ENCODE data around the gene RALGPS1.

The RALGPS1 gene

GRCh38 chr9:127030814-127031740 lies 116.5 kb downstream of the RALGPS1 start:
- H3K27ac ChIP-seq (ENCODE audit: insufficient read depth, low read depth, low read length, poor library complexity, severe bottlenecking), result no peak overlapping the region
- no peak overlapping the region for H3K4me3 ChIP-seq (ENCODE audit: insufficient read depth, low read depth, low read length)
- H3K36me3 ChIP-seq (ENCODE audit: control insufficient read depth, insufficient read depth, low read length), result no peaks in the 10 kb centered on the region
- H3K9me3 ChIP-seq (ENCODE audit: control insufficient read depth, low read length), result no peaks in the 10 kb centered on the region
- peaks cover 7% of the 10 kb centered on the region for H3K4me1 ChIP-seq (ENCODE audit: control insufficient read depth, insufficient read depth, low read length)
- 93 to 94% methylated on average over 9 of the region's 9 CpGs for WGBS, 2 experiments
- H3K27me3 ChIP-seq (ENCODE audit: control insufficient read depth, insufficient read depth, low read length, poor library complexity, severe bottlenecking), result no peaks in the 10 kb centered on the region

GRCh38 chr9:127032256-127032655 lies 117.7 kb downstream of the RALGPS1 start:
- H3K36me3 ChIP-seq (ENCODE audit: control insufficient read depth, insufficient read depth, low read length), result no peaks in the 10 kb centered on the region
- H3K9me3 ChIP-seq (ENCODE audit: control insufficient read depth, low read length), result no peaks in the 10 kb centered on the region
- no peak overlapping the region for H3K27ac ChIP-seq (ENCODE audit: insufficient read depth, low read depth, low read length, poor library complexity, severe bottlenecking)
- H3K4me3 ChIP-seq (ENCODE audit: insufficient read depth, low read depth, low read length), result no peak overlapping the region
- peaks cover 7% of the 10 kb centered on the region for H3K4me1 ChIP-seq (ENCODE audit: control insufficient read depth, insufficient read depth, low read length)
- WGBS, 2 experiments, result 95 to 96% methylated on average over 4 of the region's 4 CpGs
- H3K27me3 ChIP-seq (ENCODE audit: control insufficient read depth, insufficient read depth, low read length, poor library complexity, severe bottlenecking), result no peaks in the 10 kb centered on the region

- H3K27ac ChIP-seq (ENCODE audit: insufficient read depth, low read depth, low read length, poor library complexity, severe bottlenecking), result no peak overlapping the region
- 86 to 89% methylated on average over 3 of the region's 3 CpGs for WGBS, 2 experiments
- no peak overlapping the region for H3K4me3 ChIP-seq (ENCODE audit: insufficient read depth, low read depth, low read length)
- peaks cover 7% of the 10 kb centered on the region for H3K4me1 ChIP-seq (ENCODE audit: control insufficient read depth, insufficient read depth, low read length)
- H3K27me3 ChIP-seq (ENCODE audit: control insufficient read depth, insufficient read depth, low read length, poor library complexity, severe bottlenecking), result no peaks in the 10 kb centered on the region
- no peaks in the 10 kb centered on the region for H3K36me3 ChIP-seq (ENCODE audit: control insufficient read depth, insufficient read depth, low read length)
- H3K9me3 ChIP-seq (ENCODE audit: control insufficient read depth, low read length), result no peaks in the 10 kb centered on the region
These were observed 118.5 kb downstream of the RALGPS1 start for GRCh38 chr9:127033061-127033460.

GRCh38 chr9:127033789-127034188 lies 119.2 kb downstream of the RALGPS1 start:
- no peak overlapping the region for H3K4me3 ChIP-seq (ENCODE audit: insufficient read depth, low read depth, low read length)
- H3K4me1 ChIP-seq (ENCODE audit: control insufficient read depth, insufficient read depth, low read length), result peaks cover 7% of the 10 kb centered on the region
- H3K36me3 ChIP-seq (ENCODE audit: control insufficient read depth, insufficient read depth, low read length), result no peaks in the 10 kb centered on the region
- H3K27ac ChIP-seq (ENCODE audit: insufficient read depth, low read depth, low read length, poor library complexity, severe bottlenecking), result no peak overlapping the region
- no peaks in the 10 kb centered on the region for H3K27me3 ChIP-seq (ENCODE audit: control insufficient read depth, insufficient read depth, low read length, poor library complexity, severe bottlenecking)
- H3K9me3 ChIP-seq (ENCODE audit: control insufficient read depth, low read length), result no peaks in the 10 kb centered on the region

- Histone ChIP-seq H3K4me3 (ENCODE audit: insufficient read depth, low read depth, low read length) (no peak overlapping the region), H3K4me1 (ENCODE audit: control insufficient read depth, insufficient read depth, low read length) (peaks cover 7% of the 10 kb centered on the region), H3K27ac (ENCODE audit: insufficient read depth, low read depth, low read length, poor library complexity, severe bottlenecking) (no peak overlapping the region), H3K36me3 (ENCODE audit: control insufficient read depth, insufficient read depth, low read length) (no peaks in the 10 kb centered on the region), H3K9me3 (ENCODE audit: control insufficient read depth, low read length) (no peaks in the 10 kb centered on the region), H3K27me3 (ENCODE audit: control insufficient read depth, insufficient read depth, low read length, poor library complexity, severe bottlenecking) (no peaks in the 10 kb centered on the region)
- 89 to 94% methylated on average over 1 of the region's 1 CpG for WGBS, 2 experiments
These were observed 120.1 kb downstream of the RALGPS1 start for GRCh38 chr9:127034691-127035090.

GRCh38 chr9:127035423-127035822 lies 120.8 kb downstream of the RALGPS1 start:
- H3K27me3 ChIP-seq (ENCODE audit: control insufficient read depth, insufficient read depth, low read length, poor library complexity, severe bottlenecking), result no peaks in the 10 kb centered on the region
- 90 to 92% methylated on average over 4 of the region's 4 CpGs for WGBS, 2 experiments
- H3K36me3 ChIP-seq (ENCODE audit: control insufficient read depth, insufficient read depth, low read length), result no peaks in the 10 kb centered on the region
- H3K4me1 ChIP-seq (ENCODE audit: control insufficient read depth, insufficient read depth, low read length), result peaks cover 7% of the 10 kb centered on the region
- no peak overlapping the region for H3K27ac ChIP-seq (ENCODE audit: insufficient read depth, low read depth, low read length, poor library complexity, severe bottlenecking)
- no peaks in the 10 kb centered on the region for H3K9me3 ChIP-seq (ENCODE audit: control insufficient read depth, low read length)
- H3K4me3 ChIP-seq (ENCODE audit: insufficient read depth, low read depth, low read length), result no peak overlapping the region

GRCh38 chr9:127035948-127036347 lies 121.4 kb downstream of the RALGPS1 start:
- Histone ChIP-seq H3K27ac (ENCODE audit: insufficient read depth, low read depth, low read length, poor library complexity, severe bottlenecking) (no peak overlapping the region), H3K27me3 (ENCODE audit: control insufficient read depth, insufficient read depth, low read length, poor library complexity, severe bottlenecking) (no peaks in the 10 kb centered on the region), H3K36me3 (ENCODE audit: control insufficient read depth, insufficient read depth, low read length) (no peaks in the 10 kb centered on the region), H3K4me1 (ENCODE audit: control insufficient read depth, insufficient read depth, low read length) (peaks cover 7% of the 10 kb centered on the region), H3K4me3 (ENCODE audit: insufficient read depth, low read depth, low read length) (no peak overlapping the region), H3K9me3 (ENCODE audit: control insufficient read depth, low read length) (no peaks in the 10 kb centered on the region)
- WGBS, 2 experiments, result 95% methylated on average over 4 of the region's 4 CpGs

- H3K4me3 ChIP-seq (ENCODE audit: insufficient read depth, low read depth, low read length), result no peak overlapping the region
- H3K9me3 ChIP-seq (ENCODE audit: control insufficient read depth, low read length), result no peaks in the 10 kb centered on the region
- no peaks in the 10 kb centered on the region for H3K36me3 ChIP-seq (ENCODE audit: control insufficient read depth, insufficient read depth, low read length)
- H3K27me3 ChIP-seq (ENCODE audit: control insufficient read depth, insufficient read depth, low read length, poor library complexity, severe bottlenecking), result no peaks in the 10 kb centered on the region
- 82 to 95% methylated on average over 2 of the region's 2 CpGs for WGBS, 2 experiments
- H3K27ac ChIP-seq (ENCODE audit: insufficient read depth, low read depth, low read length, poor library complexity, severe bottlenecking), result no peak overlapping the region
- H3K4me1 ChIP-seq (ENCODE audit: control insufficient read depth, insufficient read depth, low read length), result peaks cover 7% of the 10 kb centered on the region
These were observed 121.9 kb downstream of the RALGPS1 start for GRCh38 chr9:127036437-127036836.

- Histone ChIP-seq H3K4me3 (ENCODE audit: insufficient read depth, low read depth, low read length) (no peak overlapping the region), H3K27me3 (ENCODE audit: control insufficient read depth, insufficient read depth, low read length, poor library complexity, severe bottlenecking) (no peaks in the 10 kb centered on the region), H3K4me1 (ENCODE audit: control insufficient read depth, insufficient read depth, low read length) (peaks cover 2% of the 10 kb centered on the region), H3K27ac (ENCODE audit: insufficient read depth, low read depth, low read length, poor library complexity, severe bottlenecking) (no peak overlapping the region), H3K9me3 (ENCODE audit: control insufficient read depth, low read length) (no peaks in the 10 kb centered on the region), H3K36me3 (ENCODE audit: control insufficient read depth, insufficient read depth, low read length) (no peaks in the 10 kb centered on the region)
- 87 to 91% methylated on average over 5 of the region's 5 CpGs for WGBS, 2 experiments
These were observed 123.9 kb downstream of the RALGPS1 start for GRCh38 chr9:127038531-127038930.

- no peak overlapping the region for H3K27ac ChIP-seq (ENCODE audit: insufficient read depth, low read depth, low read length, poor library complexity, severe bottlenecking)
- no peaks in the 10 kb centered on the region for H3K36me3 ChIP-seq (ENCODE audit: control insufficient read depth, insufficient read depth, low read length)
- no peaks in the 10 kb centered on the region for H3K9me3 ChIP-seq (ENCODE audit: control insufficient read depth, low read length)
- H3K27me3 ChIP-seq (ENCODE audit: control insufficient read depth, insufficient read depth, low read length, poor library complexity, severe bottlenecking), result no peaks in the 10 kb centered on the region
- no peak overlapping the region for H3K4me3 ChIP-seq (ENCODE audit: insufficient read depth, low read depth, low read length)
- H3K4me1 ChIP-seq (ENCODE audit: control insufficient read depth, insufficient read depth, low read length), result no peaks in the 10 kb centered on the region
- 87 to 90% methylated on average over 2 of the region's 2 CpGs for WGBS, 2 experiments
These were observed 124.9 kb downstream of the RALGPS1 start for GRCh38 chr9:127039492-127039891.
